ENCODE measurements around the gene TMEM127.

Gene TMEM127

DNA sequence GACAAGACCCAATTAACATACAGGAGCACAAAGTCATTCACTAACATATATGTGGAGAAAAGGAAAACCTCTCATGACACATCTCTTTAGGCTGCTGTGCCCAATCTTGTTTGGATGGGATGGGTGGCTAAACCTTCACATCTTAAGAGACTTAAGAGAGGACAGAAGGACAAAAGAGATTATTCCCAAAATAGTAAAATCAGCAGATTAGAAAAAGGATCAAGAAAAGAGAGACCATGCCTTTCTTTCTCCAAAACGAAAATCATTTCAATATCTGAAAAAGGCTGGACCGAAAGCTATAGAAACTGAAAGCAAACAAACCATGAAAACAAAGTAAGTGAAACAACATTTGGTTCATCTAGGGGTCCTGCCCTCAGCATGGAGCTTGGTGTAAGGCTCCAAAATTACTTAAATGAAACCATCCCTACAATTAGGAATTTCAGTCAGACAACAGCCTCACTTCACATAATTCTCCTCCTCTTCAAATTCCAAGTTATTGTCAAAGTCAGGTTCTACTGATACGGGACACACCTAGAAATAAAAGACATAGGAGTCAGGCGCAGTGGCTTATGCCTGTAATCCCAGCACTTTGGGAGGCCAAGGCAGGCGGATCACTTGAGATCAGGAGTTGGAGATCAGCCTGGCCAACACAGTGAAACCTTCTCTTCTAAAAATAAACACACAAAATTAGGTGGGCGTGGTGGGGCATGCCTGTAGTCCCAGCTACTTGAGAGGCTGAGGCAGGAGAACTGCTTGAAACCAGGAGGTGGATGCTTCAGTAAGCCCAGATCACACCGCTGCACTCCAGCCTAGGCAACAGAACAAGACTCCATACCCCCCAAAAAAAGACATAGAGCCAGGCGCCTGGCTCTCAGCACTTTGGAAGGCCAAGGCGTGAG is 62.4 kb downstream of the TMEM127 start:
- DNase-seq = no peak

- no peak for DNase-seq
These were observed 63.5 kb downstream of the TMEM127 start for GRCh38 chr2:96202152-96202854.

GRCh38 chr2:96201338-96201737 is 64.5 kb downstream of the TMEM127 start:
- DNase-seq = no peak

GRCh38 chr2:96198921-96199320 is 66.9 kb downstream of the TMEM127 start:
- DNase-seq = no peak
